ENCODE results near the gene MEX3B. TPM values are rescaled to one million over a fixed set of nuclear protein-coding genes. Genes with fewer than 3 reads are reported as not detected.

MEX3B gene
- total RNA-seq, 1 experiment from 2014 or later: 11.0 TPM

- H2BK12ac ChIP-seq (ENCODE audit: insufficient read length, low read depth, low read length): no peak overlapping the region
- no peak overlapping the region for H3K4me2 ChIP-seq (ENCODE audit: insufficient read depth, insufficient read length, low read length)
- no peak overlapping the region for H4K8ac ChIP-seq (replicated peaks; ENCODE audit: insufficient read length, low read depth, low read length)
- H2AFZ ChIP-seq (ENCODE audit: low read length): no peak overlapping the region
- no peak overlapping the region for H3K18ac ChIP-seq (ENCODE audit: insufficient read length, low read depth, low read length)
- DNase-seq: no peak
- no peak overlapping the region for H3K9ac ChIP-seq (ENCODE audit: extremely low read depth, insufficient read length, low read length)
- H3K27ac ChIP-seq (ENCODE audit: insufficient read length, low read depth, low read length): no peak overlapping the region
- no peak overlapping the region for H3K56ac ChIP-seq (ENCODE audit: insufficient read length, low read depth, low read length)
- no peak overlapping the region for H3K4ac ChIP-seq (ENCODE audit: low read depth, low read length)
- Mint-ChIP-seq H3K4me3 (no peak overlapping the region), H3K9me3 (no peaks in the 10 kb centered on the region), H3K27me3 (ENCODE audit: low read depth) (peaks cover 38% of the 10 kb centered on the region), H3K27ac (no peak overlapping the region), H3K36me3 (ENCODE audit: insufficient read depth in 1 of 3, low read depth in 3 of 3) (no peaks in the 10 kb centered on the region), H3K4me1 (peaks cover 10 to 17% of the 10 kb centered on the region in 2 experiments)
- no peak overlapping the region for H2BK15ac ChIP-seq (ENCODE audit: low read depth, low read length)
- H2AK5ac ChIP-seq (ENCODE audit: insufficient read length, low read length): no peak overlapping the region
- TF ChIP-seq, protein P1, sequence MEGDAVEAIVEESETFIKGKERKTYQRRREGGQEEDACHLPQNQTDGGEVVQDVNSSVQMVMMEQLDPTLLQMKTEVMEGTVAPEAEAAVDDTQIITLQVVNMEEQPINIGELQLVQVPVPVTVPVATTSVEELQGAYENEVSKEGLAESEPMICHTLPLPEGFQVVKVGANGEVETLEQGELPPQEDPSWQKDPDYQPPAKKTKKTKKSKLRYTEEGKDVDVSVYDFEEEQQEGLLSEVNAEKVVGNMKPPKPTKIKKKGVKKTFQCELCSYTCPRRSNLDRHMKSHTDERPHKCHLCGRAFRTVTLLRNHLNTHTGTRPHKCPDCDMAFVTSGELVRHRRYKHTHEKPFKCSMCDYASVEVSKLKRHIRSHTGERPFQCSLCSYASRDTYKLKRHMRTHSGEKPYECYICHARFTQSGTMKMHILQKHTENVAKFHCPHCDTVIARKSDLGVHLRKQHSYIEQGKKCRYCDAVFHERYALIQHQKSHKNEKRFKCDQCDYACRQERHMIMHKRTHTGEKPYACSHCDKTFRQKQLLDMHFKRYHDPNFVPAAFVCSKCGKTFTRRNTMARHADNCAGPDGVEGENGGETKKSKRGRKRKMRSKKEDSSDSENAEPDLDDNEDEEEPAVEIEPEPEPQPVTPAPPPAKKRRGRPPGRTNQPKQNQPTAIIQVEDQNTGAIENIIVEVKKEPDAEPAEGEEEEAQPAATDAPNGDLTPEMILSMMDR (conservative IDR thresholded peaks at IDR 0.05): no peak
- no peak overlapping the region for H2BK5ac ChIP-seq (ENCODE audit: insufficient read length, low read length)
- no peaks in the 10 kb centered on the region for H3K9me3 ChIP-seq (ENCODE audit: control insufficient read depth, low read depth, low read length)
- H4K5ac ChIP-seq (ENCODE audit: insufficient read length, low read depth, low read length): no peak overlapping the region
- WGBS (ENCODE audit: extremely low coverage, insufficient read length, low lambda C conversion rate): no CpG with 5 or more reads among the region's 6 CpGs
- no peaks in the 10 kb centered on the region for H3K79me2 ChIP-seq (ENCODE audit: insufficient read depth, low read length)
- H2BK120ac ChIP-seq (ENCODE audit: low read depth, low read length, poor library complexity, severe bottlenecking): no peak overlapping the region
- no peaks in the 10 kb centered on the region for H3K23me2 ChIP-seq (ENCODE audit: insufficient read length, low read depth, low read length, poor library complexity, severe bottlenecking)
- no peak overlapping the region for H4K91ac ChIP-seq (ENCODE audit: insufficient read length, low read depth, low read length)
- no peak overlapping the region for H2BK20ac ChIP-seq (ENCODE audit: low read depth, low read length, poor library complexity, severe bottlenecking)
- H3K79me1 ChIP-seq (ENCODE audit: insufficient read depth, low read depth, low read length, poor library complexity, severe bottlenecking): no peaks in the 10 kb centered on the region
- no peaks in the 10 kb centered on the region for H4K20me1 ChIP-seq (ENCODE audit: control insufficient read depth, insufficient read depth, insufficient read length)
- no peak overlapping the region for H3T11ph ChIP-seq (ENCODE audit: low read length)
- no peak overlapping the region for H3K23ac ChIP-seq (ENCODE audit: insufficient read length, low read depth, low read length)
- H3K14ac ChIP-seq (ENCODE audit: insufficient read depth, low read length): no peak overlapping the region
- H3K4me1 ChIP-seq (ENCODE audit: insufficient read depth, low read length): peaks cover 3% of the 10 kb centered on the region; the same call in 1 of the 2 replicates
- no peaks in the 10 kb centered on the region; the same call in 1 of the 2 replicates for H3K27me3 ChIP-seq (ENCODE audit: insufficient read depth, low read length)
These were observed 5.8 kb upstream of the MEX3B start for GRCh38 chr15:82051664-82052063.

Measured in H9 (cell line).